ENCODE results near the gene NDST4.

Gene NDST4

GRCh38 chr4:114905017-114905416, 208.4 kb downstream of the NDST4 start:
- Histone ChIP-seq H3K4me3 (ENCODE audit: low read length in 2 of 2) (no peak overlapping the region), H2BK12ac (ENCODE audit: low read length) (no peak overlapping the region), H3K36me3 (replicated peaks in 1 of 2; ENCODE audit: control insufficient read depth in 2 of 2, insufficient read depth in 2 of 2, low read length in 2 of 2) (no peaks in the 10 kb centered on the region), H2BK5ac (ENCODE audit: low read length) (no peak overlapping the region), H4K91ac (ENCODE audit: low read depth, low read length, poor library complexity) (no peak overlapping the region), H2BK15ac (ENCODE audit: low read length) (no peak overlapping the region), H2AFZ (ENCODE audit: low read length) (no peak overlapping the region), H3K14ac (ENCODE audit: low read length) (no peak overlapping the region), H3K27me3 (ENCODE audit: control insufficient read depth in 3 of 3, insufficient read depth in 3 of 3, low read depth in 1 of 3, low read length in 3 of 3) (no peaks in the 10 kb centered on the region), H3K27ac (replicated peaks; ENCODE audit: low read length) (no peak overlapping the region), H4K8ac (ENCODE audit: low read depth, low read length) (no peak overlapping the region), H3K23ac (ENCODE audit: low read depth, low read length, poor library complexity) (no peak overlapping the region), H3K9ac (ENCODE audit: low read depth, low read length, poor library complexity) (no peak overlapping the region), H3K18ac (ENCODE audit: low read length) (no peak overlapping the region), H3K9me3 (replicated peaks in 1 of 2; ENCODE audit: control insufficient read depth in 2 of 2, insufficient read depth in 1 of 2, low read depth in 1 of 2, low read length in 2 of 2) (no peaks in the 10 kb centered on the region), H2AK5ac (ENCODE audit: low read depth, low read length) (no peak overlapping the region), H3K4me2 (ENCODE audit: insufficient read depth, low read length, poor library complexity, severe bottlenecking) (no peak overlapping the region), H3K4ac (ENCODE audit: low read length) (no peak overlapping the region), H2BK120ac (ENCODE audit: low read depth, low read length) (no peak overlapping the region), H3K79me1 (ENCODE audit: low read depth, low read length) (no peaks in the 10 kb centered on the region), H3K4me1 (ENCODE audit: control insufficient read depth in 2 of 2, insufficient read depth in 1 of 2, low read depth in 1 of 2, low read length in 2 of 2) (no peaks in the 10 kb centered on the region)
- no peak for DNase-seq (ENCODE audit: low spot score)

GRCh38 chr4:114900934-114901333, 212.5 kb downstream of the NDST4 start:
- no peak overlapping the region for H3K4me3 ChIP-seq (ENCODE audit: low read length in 2 of 2)

GRCh38 chr4:114890773-114891172, 222.6 kb downstream of the NDST4 start:
- Histone ChIP-seq H4K91ac (ENCODE audit: low read depth, low read length, poor library complexity) (no peak overlapping the region), H2BK120ac (ENCODE audit: low read depth, low read length) (no peak overlapping the region), H3K9ac (ENCODE audit: low read depth, low read length, poor library complexity) (no peak overlapping the region), H3K4me2 (ENCODE audit: insufficient read depth, low read length, poor library complexity, severe bottlenecking) (no peak overlapping the region), H3K23ac (ENCODE audit: low read depth, low read length, poor library complexity) (no peak overlapping the region), H3K36me3 (replicated peaks in 1 of 2; ENCODE audit: control insufficient read depth in 2 of 2, insufficient read depth in 2 of 2, low read length in 2 of 2) (no peaks in the 10 kb centered on the region), H2BK5ac (ENCODE audit: low read length) (no peak overlapping the region), H3K27me3 (ENCODE audit: control insufficient read depth in 3 of 3, insufficient read depth in 3 of 3, low read depth in 1 of 3, low read length in 3 of 3) (no peaks in the 10 kb centered on the region), H3K27ac (replicated peaks; ENCODE audit: low read length) (no peak overlapping the region), H2AFZ (ENCODE audit: low read length) (no peak overlapping the region), H3K18ac (ENCODE audit: low read length) (no peak overlapping the region), H3K9me3 (replicated peaks in 1 of 2; ENCODE audit: control insufficient read depth in 2 of 2, insufficient read depth in 1 of 2, low read depth in 1 of 2, low read length in 2 of 2) (no peaks in the 10 kb centered on the region), H3K14ac (ENCODE audit: low read length) (no peak overlapping the region), H3K4me1 (ENCODE audit: control insufficient read depth in 2 of 2, insufficient read depth in 1 of 2, low read depth in 1 of 2, low read length in 2 of 2) (no peaks in the 10 kb centered on the region), H2BK12ac (ENCODE audit: low read length) (no peak overlapping the region), H2BK15ac (ENCODE audit: low read length) (no peak overlapping the region), H3K79me1 (ENCODE audit: low read depth, low read length) (no peaks in the 10 kb centered on the region), H2AK5ac (ENCODE audit: low read depth, low read length) (no peak overlapping the region), H3K4ac (ENCODE audit: low read length) (no peak overlapping the region), H4K8ac (ENCODE audit: low read depth, low read length) (no peak overlapping the region), H3K4me3 (ENCODE audit: low read length in 2 of 2) (no peak overlapping the region)
- no CpG with 5 or more reads among the region's 1 CpG for WGBS, 2 donors (ENCODE audit: extremely low coverage in 2 of 2, insufficient read length in 2 of 2, insufficient replicate concordance in 1 of 2)
- DNase-seq (ENCODE audit: low spot score): no peak

More at GRCh38 chr4:114900934-114901333, 212.5 kb downstream of the NDST4 start:
- no peak overlapping the region for H2BK15ac ChIP-seq (ENCODE audit: low read length)
- no peak overlapping the region for H2AK5ac ChIP-seq (ENCODE audit: low read depth, low read length)
- H4K8ac ChIP-seq (ENCODE audit: low read depth, low read length): no peak overlapping the region
- no peaks in the 10 kb centered on the region for H3K9me3 ChIP-seq (replicated peaks in 1 of 2; ENCODE audit: control insufficient read depth in 2 of 2, insufficient read depth in 1 of 2, low read depth in 1 of 2, low read length in 2 of 2)
- H3K36me3 ChIP-seq (replicated peaks in 1 of 2; ENCODE audit: control insufficient read depth in 2 of 2, insufficient read depth in 2 of 2, low read length in 2 of 2): no peaks in the 10 kb centered on the region
- H3K9ac ChIP-seq (ENCODE audit: low read depth, low read length, poor library complexity): no peak overlapping the region
- no peaks in the 10 kb centered on the region for H3K79me1 ChIP-seq (ENCODE audit: low read depth, low read length)
- no peak overlapping the region for H4K91ac ChIP-seq (ENCODE audit: low read depth, low read length, poor library complexity)
- DNase-seq (ENCODE audit: low spot score): no peak
- H2BK120ac ChIP-seq (ENCODE audit: low read depth, low read length): no peak overlapping the region
- H3K18ac ChIP-seq (ENCODE audit: low read length): no peak overlapping the region
- no peak overlapping the region for H2BK12ac ChIP-seq (ENCODE audit: low read length)
- H2AFZ ChIP-seq (ENCODE audit: low read length): no peak overlapping the region
- no peaks in the 10 kb centered on the region for H3K27me3 ChIP-seq (ENCODE audit: control insufficient read depth in 3 of 3, insufficient read depth in 3 of 3, low read depth in 1 of 3, low read length in 3 of 3)
- no peak overlapping the region for H2BK5ac ChIP-seq (ENCODE audit: low read length)
- no peak overlapping the region for H3K4ac ChIP-seq (ENCODE audit: low read length)
- no peak overlapping the region for H3K14ac ChIP-seq (ENCODE audit: low read length)
- WGBS, 2 donors (ENCODE audit: extremely low coverage in 2 of 2, insufficient read length in 2 of 2, insufficient replicate concordance in 1 of 2): no CpG with 5 or more reads among the region's 4 CpGs
- H3K23ac ChIP-seq (ENCODE audit: low read depth, low read length, poor library complexity): no peak overlapping the region
- no peaks in the 10 kb centered on the region for H3K4me1 ChIP-seq (ENCODE audit: control insufficient read depth in 2 of 2, insufficient read depth in 1 of 2, low read depth in 1 of 2, low read length in 2 of 2)
- no peak overlapping the region for H3K27ac ChIP-seq (replicated peaks; ENCODE audit: low read length)
- no peak overlapping the region for H3K4me2 ChIP-seq (ENCODE audit: insufficient read depth, low read length, poor library complexity, severe bottlenecking)

GRCh38 chr4:114886761-114887160, 226.7 kb downstream of the NDST4 start:
- no peaks in the 10 kb centered on the region for H3K79me1 ChIP-seq (ENCODE audit: low read depth, low read length)
- no peaks in the 10 kb centered on the region for H3K36me3 ChIP-seq (replicated peaks in 1 of 2; ENCODE audit: control insufficient read depth in 2 of 2, insufficient read depth in 2 of 2, low read length in 2 of 2)
- no peak overlapping the region for H3K23ac ChIP-seq (ENCODE audit: low read depth, low read length, poor library complexity)
- no CpG with 5 or more reads among the region's 2 CpGs for WGBS, 2 donors (ENCODE audit: extremely low coverage in 2 of 2, insufficient read length in 2 of 2, insufficient replicate concordance in 1 of 2)
- DNase-seq (ENCODE audit: low spot score): no peak
- no peak overlapping the region for H3K9ac ChIP-seq (ENCODE audit: low read depth, low read length, poor library complexity)
- no peak overlapping the region for H2AFZ ChIP-seq (ENCODE audit: low read length)
- H2BK15ac ChIP-seq (ENCODE audit: low read length): no peak overlapping the region
- H2BK120ac ChIP-seq (ENCODE audit: low read depth, low read length): no peak overlapping the region
- no peak overlapping the region for H3K27ac ChIP-seq (replicated peaks; ENCODE audit: low read length)
- no peak overlapping the region for H3K4me2 ChIP-seq (ENCODE audit: insufficient read depth, low read length, poor library complexity, severe bottlenecking)
- no peak overlapping the region for H2AK5ac ChIP-seq (ENCODE audit: low read depth, low read length)
- H3K4ac ChIP-seq (ENCODE audit: low read length): no peak overlapping the region
- no peak overlapping the region for H3K4me3 ChIP-seq (ENCODE audit: low read length in 2 of 2)
- H2BK5ac ChIP-seq (ENCODE audit: low read length): no peak overlapping the region
- no peaks in the 10 kb centered on the region for H3K4me1 ChIP-seq (ENCODE audit: control insufficient read depth in 2 of 2, insufficient read depth in 1 of 2, low read depth in 1 of 2, low read length in 2 of 2)
- no peak overlapping the region for H4K91ac ChIP-seq (ENCODE audit: low read depth, low read length, poor library complexity)
- no peak overlapping the region for H2BK12ac ChIP-seq (ENCODE audit: low read length)
- H4K8ac ChIP-seq (ENCODE audit: low read depth, low read length): no peak overlapping the region
- no peaks in the 10 kb centered on the region for H3K27me3 ChIP-seq (ENCODE audit: control insufficient read depth in 3 of 3, insufficient read depth in 3 of 3, low read depth in 1 of 3, low read length in 3 of 3)
- no peaks in the 10 kb centered on the region for H3K9me3 ChIP-seq (replicated peaks in 1 of 2; ENCODE audit: control insufficient read depth in 2 of 2, insufficient read depth in 1 of 2, low read depth in 1 of 2, low read length in 2 of 2)
- no peak overlapping the region for H3K18ac ChIP-seq (ENCODE audit: low read length)
- H3K14ac ChIP-seq (ENCODE audit: low read length): no peak overlapping the region

Measured in neuronal stem cell (in vitro differentiated cells).